ENCODE data around the gene LSM12.
"Not testable (repeated sequence)": the region's sequence is repeated elsewhere in the genome, so short reads cannot be mapped to it uniquely, and the experiment has no call there.

LSM12 gene

GRCh38 chr17:44059101-44059892 lies 7.2 kb downstream of the LSM12 start:
- WGBS: 95% methylated on average over 13 of the region's 14 CpGs
- no peak overlapping the region for H3K23ac ChIP-seq (ENCODE audit: low read length in 2 of 2)
- no peaks in the 10 kb centered on the region for H3K27me3 ChIP-seq (ENCODE audit: control insufficient read depth in 1 of 2, insufficient read depth in 1 of 2, low read length in 2 of 2)
- H3K36me3 ChIP-seq (ENCODE audit: control insufficient read depth in 1 of 2, insufficient read depth in 2 of 2, low read depth in 1 of 2, low read length in 2 of 2): peaks cover 42 to 57% of the 10 kb centered on the region in 2 experiments
- no peak overlapping the region for H2BK5ac ChIP-seq (ENCODE audit: low read depth, low read length, poor library complexity, severe bottlenecking)
- H3K14ac ChIP-seq (ENCODE audit: low read length in 2 of 2): no peak overlapping the region
- no peak overlapping the region for H3K27ac ChIP-seq (ENCODE audit: low read length, poor library complexity, severe bottlenecking)
- no peak overlapping the region for H2BK120ac ChIP-seq (ENCODE audit: low read depth, low read length)
- H4K91ac ChIP-seq (ENCODE audit: low read length): no peak overlapping the region
- no peak overlapping the region for H2BK12ac ChIP-seq (ENCODE audit: low read length in 2 of 2)
- no peak overlapping the region for H4K8ac ChIP-seq (ENCODE audit: low read length)
- no peak overlapping the region for H2AK5ac ChIP-seq (ENCODE audit: low read length, severe bottlenecking)
- no peak overlapping the region for H2BK15ac ChIP-seq (ENCODE audit: low read depth, poor library complexity, severe bottlenecking)
- no peak overlapping the region for H2AFZ ChIP-seq (ENCODE audit: low read depth, low read length)
- no peaks in the 10 kb centered on the region for H3K9me3 ChIP-seq (ENCODE audit: control insufficient read depth, low read length)
- H3K4ac ChIP-seq (ENCODE audit: low read depth in 1 of 2, low read length in 2 of 2): no peak overlapping the region
- H3K4me3 ChIP-seq (ENCODE audit: insufficient read depth in 1 of 2, low read depth in 1 of 2, low read length in 2 of 2): no peak overlapping the region
- H3K9ac ChIP-seq (ENCODE audit: low read length): no peak overlapping the region
- H3K4me2 ChIP-seq (ENCODE audit: low read length, poor library complexity, severe bottlenecking): no peak overlapping the region
- peaks cover 2% of the 10 kb centered on the region for H3K4me1 ChIP-seq (ENCODE audit: control insufficient read depth, insufficient read depth, low read depth, low read length)
- no peak overlapping the region for H3K18ac ChIP-seq (ENCODE audit: low read depth in 1 of 2, low read length in 2 of 2)
- no peak for DNase-seq
- no peaks in the 10 kb centered on the region for H3K79me1 ChIP-seq (replicated peaks; ENCODE audit: low read length, poor library complexity, severe bottlenecking)

- no peak overlapping the region for H2BK120ac ChIP-seq (ENCODE audit: low read depth, low read length)
Observed at GRCh38 chr17:44053125-44053872, 13.2 kb downstream of the LSM12 start.

GRCh38 chr17:44049294-44050060 lies 17.0 kb downstream of the LSM12 start:
- DNase-seq: no peak
- no peak overlapping the region for H2BK12ac ChIP-seq (ENCODE audit: low read length in 2 of 2)
- no peaks in the 10 kb centered on the region for H3K9me3 ChIP-seq (ENCODE audit: control insufficient read depth, low read length)
- H3K4me3 ChIP-seq (ENCODE audit: insufficient read depth in 1 of 2, low read depth in 1 of 2, low read length in 2 of 2): no peak overlapping the region
- 94% methylated on average over 6 of the region's 9 CpGs for WGBS
- no peaks in the 10 kb centered on the region for H3K4me1 ChIP-seq (ENCODE audit: control insufficient read depth, insufficient read depth, low read depth, low read length)
- no peaks in the 10 kb centered on the region for H3K27me3 ChIP-seq (ENCODE audit: control insufficient read depth in 1 of 2, insufficient read depth in 1 of 2, low read length in 2 of 2)
- no peak overlapping the region for H2AK5ac ChIP-seq (ENCODE audit: low read length, severe bottlenecking)
- no peak overlapping the region for H2BK15ac ChIP-seq (ENCODE audit: low read depth, poor library complexity, severe bottlenecking)
- H4K8ac ChIP-seq (ENCODE audit: low read length): no peak overlapping the region
- H3K79me1 ChIP-seq (replicated peaks; ENCODE audit: low read length, poor library complexity, severe bottlenecking): peaks cover 19% of the 10 kb centered on the region
- no peak overlapping the region for H3K27ac ChIP-seq (ENCODE audit: low read length, poor library complexity, severe bottlenecking)
- peaks cover 59 to 75% of the 10 kb centered on the region in 2 experiments for H3K36me3 ChIP-seq (ENCODE audit: control insufficient read depth in 1 of 2, insufficient read depth in 2 of 2, low read depth in 1 of 2, low read length in 2 of 2)
- H2AFZ ChIP-seq (ENCODE audit: low read depth, low read length): no peak overlapping the region
- H2BK5ac ChIP-seq (ENCODE audit: low read depth, low read length, poor library complexity, severe bottlenecking): no peak overlapping the region
- no peak overlapping the region for H3K14ac ChIP-seq (ENCODE audit: low read length in 2 of 2)
- H3K4me2 ChIP-seq (ENCODE audit: low read length, poor library complexity, severe bottlenecking): no peak overlapping the region
- H2BK120ac ChIP-seq (ENCODE audit: low read depth, low read length): no peak overlapping the region
- H3K18ac ChIP-seq (ENCODE audit: low read depth in 1 of 2, low read length in 2 of 2): no peak overlapping the region
- H3K4ac ChIP-seq (ENCODE audit: low read depth in 1 of 2, low read length in 2 of 2): no peak overlapping the region
- no peak overlapping the region for H3K9ac ChIP-seq (ENCODE audit: low read length)
- no peak overlapping the region for H4K91ac ChIP-seq (ENCODE audit: low read length)
- H3K23ac ChIP-seq (ENCODE audit: low read length in 2 of 2): no peak overlapping the region

More at GRCh38 chr17:44053125-44053872, 13.2 kb downstream of the LSM12 start:
- WGBS: 56% methylated on average over 3 of the region's 3 CpGs
- Histone ChIP-seq H3K27ac (ENCODE audit: low read length, poor library complexity, severe bottlenecking) (no peak overlapping the region), H3K4me2 (ENCODE audit: low read length, poor library complexity, severe bottlenecking) (no peak overlapping the region), H3K4me3 (ENCODE audit: insufficient read depth in 1 of 2, low read depth in 1 of 2, low read length in 2 of 2) (no peak overlapping the region), H4K8ac (ENCODE audit: low read length) (no peak overlapping the region), H3K14ac (ENCODE audit: low read length in 2 of 2) (no peak overlapping the region), H2AK5ac (ENCODE audit: low read length, severe bottlenecking) (no peak overlapping the region), H3K4ac (ENCODE audit: low read depth in 1 of 2, low read length in 2 of 2) (no peak overlapping the region), H2AFZ (ENCODE audit: low read depth, low read length) (no peak overlapping the region), H3K27me3 (ENCODE audit: control insufficient read depth in 1 of 2, insufficient read depth in 1 of 2, low read length in 2 of 2) (no peaks in the 10 kb centered on the region), H3K36me3 (ENCODE audit: control insufficient read depth in 1 of 2, insufficient read depth in 2 of 2, low read depth in 1 of 2, low read length in 2 of 2) (peaks cover 65 to 69% of the 10 kb centered on the region in 2 experiments), H4K91ac (ENCODE audit: low read length) (no peak overlapping the region), H3K18ac (ENCODE audit: low read depth in 1 of 2, low read length in 2 of 2) (no peak overlapping the region), H3K79me1 (replicated peaks; ENCODE audit: low read length, poor library complexity, severe bottlenecking) (peaks cover 18% of the 10 kb centered on the region), H3K9ac (ENCODE audit: low read length) (no peak overlapping the region), H3K4me1 (ENCODE audit: control insufficient read depth, insufficient read depth, low read depth, low read length) (peaks cover 2% of the 10 kb centered on the region), H2BK12ac (ENCODE audit: low read length in 2 of 2) (no peak overlapping the region), H3K23ac (ENCODE audit: low read length in 2 of 2) (no peak overlapping the region), H3K9me3 (ENCODE audit: control insufficient read depth, low read length) (no peaks in the 10 kb centered on the region), H2BK5ac (ENCODE audit: low read depth, low read length, poor library complexity, severe bottlenecking) (no peak overlapping the region), H2BK15ac (ENCODE audit: low read depth, poor library complexity, severe bottlenecking) (no peak overlapping the region)
- peak; percentile 45 for DNase-seq

- not testable (repeated sequence) for H2AK5ac ChIP-seq (ENCODE audit: low read length, severe bottlenecking)
Observed at GRCh38 chr17:44046893-44047292, 19.6 kb downstream of the LSM12 start.

More at GRCh38 chr17:44046893-44047292, 19.6 kb downstream of the LSM12 start:
- over 99% methylated on average over 7 of the region's 7 CpGs for WGBS
- H3K27me3 ChIP-seq (ENCODE audit: control insufficient read depth in 1 of 2, insufficient read depth in 1 of 2, low read length in 2 of 2); H3K18ac ChIP-seq (ENCODE audit: low read depth in 1 of 2, low read length in 2 of 2); H3K23ac ChIP-seq (ENCODE audit: low read length in 2 of 2); H3K4me3 ChIP-seq (ENCODE audit: insufficient read depth in 1 of 2, low read depth in 1 of 2, low read length in 2 of 2); H4K8ac ChIP-seq (ENCODE audit: low read length); H2AFZ ChIP-seq (ENCODE audit: low read depth, low read length); H4K91ac ChIP-seq (ENCODE audit: low read length); H3K9ac ChIP-seq (ENCODE audit: low read length); H3K4me2 ChIP-seq (ENCODE audit: low read length, poor library complexity, severe bottlenecking); H2BK15ac ChIP-seq (ENCODE audit: low read depth, poor library complexity, severe bottlenecking); H3K4me1 ChIP-seq (ENCODE audit: control insufficient read depth, insufficient read depth, low read depth, low read length); H3K9me3 ChIP-seq (ENCODE audit: control insufficient read depth, low read length); DNase-seq; H3K27ac ChIP-seq (ENCODE audit: low read length, poor library complexity, severe bottlenecking); H2BK120ac ChIP-seq (ENCODE audit: low read depth, low read length); H2BK12ac ChIP-seq (ENCODE audit: low read length in 2 of 2); H3K14ac ChIP-seq (ENCODE audit: low read length in 2 of 2); H3K4ac ChIP-seq (ENCODE audit: low read depth in 1 of 2, low read length in 2 of 2); H2BK5ac ChIP-seq (ENCODE audit: low read depth, low read length, poor library complexity, severe bottlenecking): not testable (repeated sequence)
- peaks cover 40 to 51% of the 10 kb centered on the region in 2 experiments for H3K36me3 ChIP-seq (ENCODE audit: control insufficient read depth in 1 of 2, insufficient read depth in 2 of 2, low read depth in 1 of 2, low read length in 2 of 2)
- peaks cover 14% of the 10 kb centered on the region for H3K79me1 ChIP-seq (replicated peaks; ENCODE audit: low read length, poor library complexity, severe bottlenecking)

All from mesenchymal stem cell (in vitro differentiated cells and primary cell).